ENCODE data around the gene AKIRIN1.

GRCh38 chr1:38994196-38994595 lies 3.1 kb downstream of the AKIRIN1 start:
- TF ChIP-seq POLR2A (IDR thresholded peaks at IDR 0.05) (no peak), CTCF (IDR thresholded peaks at IDR 0.05) (no peak)
